ENCODE results near the gene C6orf47.

C6orf47 gene

GRCh38 chr6:31636698-31637596, 23.6 kb downstream of the C6orf47 start:
- H3K27ac ChIP-seq (ENCODE audit: low read depth, low read length): no peak overlapping the region
- no peaks in the 10 kb centered on the region for H3K9me3 ChIP-seq (ENCODE audit: control insufficient read depth in 5 of 5, low read length in 5 of 5)
- peaks cover 1 to 29% (median 13%) of the 10 kb centered on the region in 5 donors for H3K4me1 ChIP-seq (ENCODE audit: control insufficient read depth in 5 of 5, insufficient read depth in 5 of 5, low read length in 5 of 5)
- no peaks in the 10 kb centered on the region for H3K27me3 ChIP-seq (ENCODE audit: control insufficient read depth in 5 of 5, insufficient read depth in 4 of 5, low read length in 5 of 5)
- peaks cover 9 to 97% (median 94%) of the 10 kb centered on the region in 5 donors for H3K36me3 ChIP-seq (ENCODE audit: control insufficient read depth in 5 of 5, insufficient read depth in 5 of 5, low read length in 5 of 5)
- no peak overlapping the region for H3K4me3 ChIP-seq (ENCODE audit: low read depth in 1 of 5, low read length in 5 of 5)
- H3K9ac ChIP-seq (ENCODE audit: low read length in 5 of 5): no peak overlapping the region

- Histone ChIP-seq H3K4me3 (ENCODE audit: low read depth in 1 of 5, low read length in 5 of 5) (no peak overlapping the region), H3K27ac (ENCODE audit: low read depth, low read length) (no peak overlapping the region), H3K9me3 (ENCODE audit: control insufficient read depth in 5 of 5, low read length in 5 of 5) (no peaks in the 10 kb centered on the region), H3K27me3 (ENCODE audit: control insufficient read depth in 5 of 5, insufficient read depth in 4 of 5, low read length in 5 of 5) (no peaks in the 10 kb centered on the region), H3K9ac (ENCODE audit: low read length in 5 of 5) (no peak overlapping the region), H3K36me3 (ENCODE audit: control insufficient read depth in 5 of 5, insufficient read depth in 5 of 5, low read length in 5 of 5) (peaks cover 9 to 97% (median 94%) of the 10 kb centered on the region in 5 donors), H3K4me1 (ENCODE audit: control insufficient read depth in 5 of 5, insufficient read depth in 5 of 5, low read length in 5 of 5) (peaks cover 1 to 29% (median 13%) of the 10 kb centered on the region in 5 donors)
These were observed 25.5 kb downstream of the C6orf47 start for GRCh38 chr6:31634969-31635575.

GRCh38 chr6:31634131-31634530, 26.4 kb downstream of the C6orf47 start:
- H3K4me1 ChIP-seq (ENCODE audit: control insufficient read depth in 5 of 5, insufficient read depth in 5 of 5, low read length in 5 of 5): peaks cover 1 to 29% (median 13%) of the 10 kb centered on the region in 5 donors
- H3K27ac ChIP-seq (ENCODE audit: low read depth, low read length): no peak overlapping the region
- H3K36me3 ChIP-seq (ENCODE audit: control insufficient read depth in 5 of 5, insufficient read depth in 5 of 5, low read length in 5 of 5): peaks cover 7 to 97% (median 95%) of the 10 kb centered on the region in 5 donors
- no peaks in the 10 kb centered on the region for H3K27me3 ChIP-seq (ENCODE audit: control insufficient read depth in 5 of 5, insufficient read depth in 4 of 5, low read length in 5 of 5)
- no peak overlapping the region for H3K4me3 ChIP-seq (ENCODE audit: low read depth in 1 of 5, low read length in 5 of 5)
- peak overlapping the region in 1 of 5 donors; percentile 44 for H3K9ac ChIP-seq (ENCODE audit: low read length in 5 of 5)
- H3K9me3 ChIP-seq (ENCODE audit: control insufficient read depth in 5 of 5, low read length in 5 of 5): no peaks in the 10 kb centered on the region

- peaks cover 1 to 29% (median 13%) of the 10 kb centered on the region in 5 donors for H3K4me1 ChIP-seq (ENCODE audit: control insufficient read depth in 5 of 5, insufficient read depth in 5 of 5, low read length in 5 of 5)
These were observed 27.1 kb downstream of the C6orf47 start for GRCh38 chr6:31633447-31633846.

GRCh38 chr6:31632279-31632946, 28.2 kb downstream of the C6orf47 start:
- Histone ChIP-seq H3K27ac (ENCODE audit: low read depth, low read length) (no peak overlapping the region), H3K4me1 (ENCODE audit: control insufficient read depth in 5 of 5, insufficient read depth in 5 of 5, low read length in 5 of 5) (peaks cover 1 to 29% (median 13%) of the 10 kb centered on the region in 5 donors), H3K4me3 (ENCODE audit: low read depth in 1 of 5, low read length in 5 of 5) (no peak overlapping the region), H3K27me3 (ENCODE audit: control insufficient read depth in 5 of 5, insufficient read depth in 4 of 5, low read length in 5 of 5) (no peaks in the 10 kb centered on the region), H3K9ac (ENCODE audit: low read length in 5 of 5) (no peak overlapping the region), H3K9me3 (ENCODE audit: control insufficient read depth in 5 of 5, low read length in 5 of 5) (no peaks in the 10 kb centered on the region), H3K36me3 (ENCODE audit: control insufficient read depth in 5 of 5, insufficient read depth in 5 of 5, low read length in 5 of 5) (peaks cover 8 to 100% (median 99%) of the 10 kb centered on the region in 5 donors)

More at GRCh38 chr6:31633447-31633846, 27.1 kb downstream of the C6orf47 start:
- Histone ChIP-seq H3K4me3 (ENCODE audit: low read depth in 1 of 5, low read length in 5 of 5) (no peak overlapping the region), H3K27me3 (ENCODE audit: control insufficient read depth in 5 of 5, insufficient read depth in 4 of 5, low read length in 5 of 5) (no peaks in the 10 kb centered on the region), H3K9me3 (ENCODE audit: control insufficient read depth in 5 of 5, low read length in 5 of 5) (no peaks in the 10 kb centered on the region), H3K27ac (ENCODE audit: low read depth, low read length) (no peak overlapping the region), H3K9ac (ENCODE audit: low read length in 5 of 5) (no peak overlapping the region), H3K36me3 (ENCODE audit: control insufficient read depth in 5 of 5, insufficient read depth in 5 of 5, low read length in 5 of 5) (peaks cover 10 to 98% (median 96%) of the 10 kb centered on the region in 5 donors)

GRCh38 chr6:31631681-31632278, 28.8 kb downstream of the C6orf47 start:
- no peak overlapping the region for H3K27ac ChIP-seq (ENCODE audit: low read depth, low read length)
- H3K36me3 ChIP-seq (ENCODE audit: control insufficient read depth in 5 of 5, insufficient read depth in 5 of 5, low read length in 5 of 5): peaks cover 11 to 100% (median 100%) of the 10 kb centered on the region in 5 donors
- no peaks in the 10 kb centered on the region for H3K9me3 ChIP-seq (ENCODE audit: control insufficient read depth in 5 of 5, low read length in 5 of 5)

GRCh38 chr6:31631209-31631608, 29.4 kb downstream of the C6orf47 start:
- no peak overlapping the region for H3K9ac ChIP-seq (ENCODE audit: low read length in 5 of 5)
- H3K36me3 ChIP-seq (ENCODE audit: control insufficient read depth in 5 of 5, insufficient read depth in 5 of 5, low read length in 5 of 5): peaks cover 11 to 100% (median 100%) of the 10 kb centered on the region in 5 donors
- no peak overlapping the region for H3K4me3 ChIP-seq (ENCODE audit: low read depth in 1 of 5, low read length in 5 of 5)
- H3K27me3 ChIP-seq (ENCODE audit: control insufficient read depth in 5 of 5, insufficient read depth in 4 of 5, low read length in 5 of 5): no peaks in the 10 kb centered on the region
- no peak overlapping the region for H3K27ac ChIP-seq (ENCODE audit: low read depth, low read length)
- H3K9me3 ChIP-seq (ENCODE audit: control insufficient read depth in 5 of 5, low read length in 5 of 5): no peaks in the 10 kb centered on the region
- peaks cover 1 to 29% (median 13%) of the 10 kb centered on the region in 5 donors for H3K4me1 ChIP-seq (ENCODE audit: control insufficient read depth in 5 of 5, insufficient read depth in 5 of 5, low read length in 5 of 5)

More at GRCh38 chr6:31631681-31632278, 28.8 kb downstream of the C6orf47 start:
- peaks cover 1 to 29% (median 13%) of the 10 kb centered on the region in 5 donors for H3K4me1 ChIP-seq (ENCODE audit: control insufficient read depth in 5 of 5, insufficient read depth in 5 of 5, low read length in 5 of 5)
- H3K4me3 ChIP-seq (ENCODE audit: low read depth in 1 of 5, low read length in 5 of 5): no peak overlapping the region
- H3K27me3 ChIP-seq (ENCODE audit: control insufficient read depth in 5 of 5, insufficient read depth in 4 of 5, low read length in 5 of 5): no peaks in the 10 kb centered on the region
- H3K9ac ChIP-seq (ENCODE audit: low read length in 5 of 5): no peak overlapping the region

GRCh38 chr6:31630177-31630934, 30.2 kb downstream of the C6orf47 start:
- Histone ChIP-seq H3K4me1 (ENCODE audit: control insufficient read depth in 5 of 5, insufficient read depth in 5 of 5, low read length in 5 of 5) (peaks cover 1 to 27% (median 12%) of the 10 kb centered on the region in 5 donors), H3K4me3 (ENCODE audit: low read depth in 1 of 5, low read length in 5 of 5) (no peak overlapping the region), H3K27ac (ENCODE audit: low read depth, low read length) (no peak overlapping the region), H3K9me3 (ENCODE audit: control insufficient read depth in 5 of 5, low read length in 5 of 5) (no peaks in the 10 kb centered on the region), H3K36me3 (ENCODE audit: control insufficient read depth in 5 of 5, insufficient read depth in 5 of 5, low read length in 5 of 5) (peaks cover 11 to 100% (median 100%) of the 10 kb centered on the region in 5 donors), H3K9ac (ENCODE audit: low read length in 5 of 5) (no peak overlapping the region), H3K27me3 (ENCODE audit: control insufficient read depth in 5 of 5, insufficient read depth in 4 of 5, low read length in 5 of 5) (no peaks in the 10 kb centered on the region)

- no peaks in the 10 kb centered on the region for H3K27me3 ChIP-seq (ENCODE audit: control insufficient read depth in 5 of 5, insufficient read depth in 4 of 5, low read length in 5 of 5)
- H3K36me3 ChIP-seq (ENCODE audit: control insufficient read depth in 5 of 5, insufficient read depth in 5 of 5, low read length in 5 of 5): peaks cover 11 to 100% (median 99%) of the 10 kb centered on the region in 5 donors
- H3K4me3 ChIP-seq (ENCODE audit: low read depth in 1 of 5, low read length in 5 of 5): no peak overlapping the region
- peaks cover 0 to 22% (median 0%) of the 10 kb centered on the region in 5 donors for H3K4me1 ChIP-seq (ENCODE audit: control insufficient read depth in 5 of 5, insufficient read depth in 5 of 5, low read length in 5 of 5)
- H3K9ac ChIP-seq (ENCODE audit: low read length in 5 of 5): no peak overlapping the region
- no peak overlapping the region for H3K27ac ChIP-seq (ENCODE audit: low read depth, low read length)
- H3K9me3 ChIP-seq (ENCODE audit: control insufficient read depth in 5 of 5, low read length in 5 of 5): no peaks in the 10 kb centered on the region
These were observed 31.6 kb downstream of the C6orf47 start for GRCh38 chr6:31629014-31629413.
